GM23338 (cell line): ENCODE data around the gene TRIP10. TPM values are rescaled to one million over a fixed set of nuclear protein-coding genes. Genes with fewer than 3 reads are reported as not detected.

Experiments
- ATAC-seq: fragments of 200-7000 bp; cut with Tn5 transposase; 3 replicates; pipeline ENCODE4 v1.9.1; 2020
- DNase-seq: peaks from one replicate; pipeline ENCODE4 v3.0.0-alpha.2; 2015; ENCODE audit warnings: low spot score
- H2AFZ ChIP-seq: fragments of 200-600 bp; sonication (generic); 2 replicates; pipeline ENCODE4 v1.8.0; 2016; ENCODE audit warnings: antibody characterized with exemption, mild to moderate bottlenecking, moderate library complexity
- H3F3A ChIP-seq: fragments of 200-600 bp; sonication (generic); replicated peaks from 2 replicates; pipeline ENCODE4 v1.8.0; 2017; ENCODE audit warnings: antibody characterized with exemption, mixed run types, low read depth
- H3K27ac ChIP-seq: fragments of 200-600 bp; sonication (generic); 2 replicates; pipeline ENCODE4 v1.6.1; 2016; ENCODE audit warnings: low read depth
- H3K27me3 ChIP-seq: fragments of 200-600 bp; sonication (generic); 2 replicates; pipeline ENCODE4 v1.8.0; 2016; ENCODE audit warnings: mild to moderate bottlenecking, mixed run types, moderate library complexity; ENCODE audit not compliant: insufficient read depth
- H3K36me3 ChIP-seq: fragments of 200-600 bp; sonication (generic); 2 replicates; pipeline ENCODE4 v1.8.0; 2016; ENCODE audit warnings: mild to moderate bottlenecking; ENCODE audit not compliant: insufficient read depth
- H3K4me1 ChIP-seq: fragments of 200-600 bp; sonication (generic); 2 replicates; pipeline ENCODE4 v1.8.0; 2016; ENCODE audit warnings: mild to moderate bottlenecking, moderate library complexity; ENCODE audit not compliant: insufficient read depth
- H3K4me2 ChIP-seq: fragments of 200-600 bp; sonication (generic); 2 replicates; pipeline ENCODE4 v1.7.1; 2017; ENCODE audit warnings: mixed run types
- H3K4me3 ChIP-seq: fragments of 200-600 bp; sonication (generic); 2 replicates; pipeline ENCODE4 v1.6.1; 2016; ENCODE audit warnings: mixed run types
- H3K79me2 ChIP-seq: fragments of 200-600 bp; sonication (generic); replicated peaks from 2 replicates; pipeline ENCODE4 v1.8.0; 2017; ENCODE audit warnings: mild to moderate bottlenecking; ENCODE audit not compliant: insufficient read depth
- H3K9me2 ChIP-seq: fragments of 200-600 bp; sonication (generic); 2 replicates; pipeline ENCODE4 v1.8.0; 2017; ENCODE audit not compliant: insufficient read depth
- H4K20me1 ChIP-seq: fragments of 200-600 bp; sonication (generic); replicated peaks from 2 replicates; pipeline ENCODE4 v1.8.0; 2017; ENCODE audit warnings: mild to moderate bottlenecking; ENCODE audit not compliant: insufficient read depth
- H3K27ac Mint-ChIP-seq: 2 replicates; pipeline ENCODE4 v1.8.0; 2020; ENCODE audit warnings: inconsistent platforms, mild to moderate bottlenecking, moderate library complexity, mixed read lengths
- H3K27me3 Mint-ChIP-seq: 3 replicates; pipeline ENCODE4 v1.8.0; 2022; ENCODE audit warnings: low read depth, mild to moderate bottlenecking, moderate library complexity, mixed read lengths, inconsistent platforms; ENCODE audit not compliant: insufficient read depth, poor library complexity
- H3K36me3 Mint-ChIP-seq: 3 replicates; pipeline ENCODE4 v1.8.0; 2021; ENCODE audit warnings: low read depth, mild to moderate bottlenecking, inconsistent platforms, moderate library complexity, mixed read lengths
- H3K4me1 Mint-ChIP-seq: 3 replicates; pipeline ENCODE4 v1.8.0; 2020; ENCODE audit warnings: mild to moderate bottlenecking, inconsistent platforms, mixed read lengths
- H3K4me3 Mint-ChIP-seq: 3 replicates; pipeline ENCODE4 v1.8.0; 2021; ENCODE audit warnings: moderate library complexity, mild to moderate bottlenecking, inconsistent platforms, mixed read lengths
- H3K9me3 Mint-ChIP-seq: 3 replicates; pipeline ENCODE4 v1.8.0; 2020; ENCODE audit warnings: moderate library complexity, mild to moderate bottlenecking, inconsistent platforms, mixed read lengths
- CTCF ChIP-seq, 2 experiments: fragments of 200-600 bp in 1 of 2; sonication (generic) in 1 of 2; conservative IDR thresholded peaks; 2 replicates each; pipeline versions ENCODE4 v1.5.1 to v1.6.1; 2016 to 2017; ENCODE audit warnings: antibody characterized with exemption in 2 of 2, low read depth in 2 of 2, mild to moderate bottlenecking in 2 of 2, moderate library complexity in 1 of 2
- ETS1 ChIP-seq: IDR thresholded peaks from 2 replicates; pipeline ENCODE4 v1.6.1; 2016; ENCODE audit warnings: antibody characterized with exemption
- EZH2 ChIP-seq: fragments of 200-600 bp; sonication (generic); IDR thresholded peaks from one replicate; pipeline ENCODE4 v1.8.0; 2017; ENCODE audit warnings: antibody characterized with exemption, mild to moderate bottlenecking, low read depth; ENCODE audit not compliant: unreplicated experiment
- JUNB ChIP-seq: IDR thresholded peaks from one replicate; pipeline ENCODE4 v1.6.1; 2016; ENCODE audit warnings: antibody characterized with exemption; ENCODE audit not compliant: unreplicated experiment
- NANOG ChIP-seq: IDR thresholded peaks from 2 replicates; pipeline ENCODE4 v1.6.1; 2016; ENCODE audit warnings: antibody characterized with exemption, borderline replicate concordance
- POLR2AphosphoS5 ChIP-seq: IDR thresholded peaks from 2 replicates; pipeline ENCODE4 v1.6.1; 2016; ENCODE audit warnings: antibody characterized with exemption, low read depth
- REST ChIP-seq: IDR thresholded peaks from one replicate; pipeline ENCODE4 v1.6.1; 2018; ENCODE audit warnings: antibody characterized with exemption; ENCODE audit not compliant: unreplicated experiment
- STAT1 ChIP-seq: IDR thresholded peaks from one replicate; pipeline ENCODE4 v1.6.1; 2016; ENCODE audit warnings: antibody characterized with exemption; ENCODE audit not compliant: unreplicated experiment
- ZNF331 ChIP-seq: fragments of 250-450 bp; sonication (Bioruptor Pico); IDR thresholded peaks from 2 replicates; pipeline ENCODE4 v1.5.0; 2020; ENCODE audit warnings: low read depth, mild to moderate bottlenecking, moderate library complexity
- polyA plus RNA-seq: library from polyadenylated mRNA; unstranded; fragments of >200 nt; fragmentation: Nextera tagmentation; extraction: Ambion mirVana; gene quantifications from 2 replicates; pipeline ENCODE4 v1.2.1, GENCODE V29; 2016
- total RNA-seq: library from RNA; depleted of rRNA; stranded (reverse); fragments of >200 nt; shearing (Covaris generic); gene quantifications from 2 replicates; pipeline ENCODE4 v1.2.3, GENCODE V29; 2014

The TRIP10 gene
- total and polyA plus RNA-seq, 2 experiments from 2014 or later = 56.8 to 68.5 TPM

- Histone ChIP-seq H3K4me1 (no peaks in the 10 kb centered on the region; the same call in 1 of the 2 replicates), H3K27me3 (no peaks in the 10 kb centered on the region), H2AFZ (no peak overlapping the region), H3F3A (peaks cover 8% of the 10 kb centered on the region), H3K27ac (no peak overlapping the region), H3K4me2 (no peak overlapping the region), H3K9me2 (no peaks in the 10 kb centered on the region), H3K4me3 (no peak overlapping the region), H3K36me3 (no peaks in the 10 kb centered on the region), H3K79me2 (no peaks in the 10 kb centered on the region), H4K20me1 (no peaks in the 10 kb centered on the region)
- ATAC-seq (no peak), DNase-seq (no peak)
- Mint-ChIP-seq H3K27me3 (peaks cover 24% of the 10 kb centered on the region), H3K4me3 (no peak overlapping the region), H3K4me1 (no peaks in the 10 kb centered on the region; the same call in 2 of the 3 replicates), H3K36me3 (peaks cover 31% of the 10 kb centered on the region), H3K9me3 (peaks cover 72% of the 10 kb centered on the region), H3K27ac (no peak overlapping the region)
- TF ChIP-seq REST (no peak), ETS1 (no peak), ZNF331 (CRISPR knock-in tag) (no peak), JUNB (no peak), CTCF (conservative IDR thresholded peaks at IDR 0.05; ENCODE audit: low read depth in 2 of 2) (peak; percentile 46 to 57), POLR2AphosphoS5 (no peak), STAT1 (no peak)
Observed at GRCh38 chr19:6717036-6717435, 22.4 kb upstream of the TRIP10 start.

GRCh38 chr19:6717441-6717971 is 22.0 kb upstream of the TRIP10 start:
- DNase-seq = peak; percentile 38
- H3K9me3 Mint-ChIP-seq = peaks cover 67% of the 10 kb centered on the region
- peak overlapping the region; percentile 60 for H3K4me2 ChIP-seq
- H3K36me3 Mint-ChIP-seq = peaks cover 30% of the 10 kb centered on the region
- H3K27me3 ChIP-seq = no peaks in the 10 kb centered on the region
- peak overlapping the region; percentile 14; the same call in 1 of the 3 replicates for H3K4me3 Mint-ChIP-seq
- H3K79me2 ChIP-seq = no peaks in the 10 kb centered on the region
- no peaks in the 10 kb centered on the region; the same call in 2 of the 3 replicates for H3K4me1 Mint-ChIP-seq
- H3K4me1 ChIP-seq = no peaks in the 10 kb centered on the region; the same call in 1 of the 2 replicates
- H3K27ac Mint-ChIP-seq = no peak overlapping the region
- no peaks in the 10 kb centered on the region for H3K36me3 ChIP-seq
- ATAC-seq = no peak
- no peak overlapping the region for H3K4me3 ChIP-seq
- H3F3A ChIP-seq = peaks cover 8% of the 10 kb centered on the region
- no peak overlapping the region for H3K27ac ChIP-seq
- H2AFZ ChIP-seq = peak overlapping the region; percentile 56; the same call in 1 of the 2 replicates
- H4K20me1 ChIP-seq = no peaks in the 10 kb centered on the region
- peaks cover 23% of the 10 kb centered on the region for H3K27me3 Mint-ChIP-seq
- no peaks in the 10 kb centered on the region for H3K9me2 ChIP-seq
- TF ChIP-seq NANOG (no peak), JUNB (no peak), CTCF (conservative IDR thresholded peaks at IDR 0.05; ENCODE audit: low read depth in 2 of 2) (no peak), EZH2 (no peak), POLR2AphosphoS5 (no peak)
